ENCODE data around the gene TOR2A. TPM values are rescaled to one million over a fixed set of nuclear protein-coding genes. Genes with fewer than 3 reads are reported as not detected.

The TOR2A gene
- total and polyA plus RNA-seq, 2 experiments from 2014 or later, result 16.8 to 28.8 TPM

- Histone ChIP-seq H3K36me3 (replicated peaks; ENCODE audit: insufficient read depth, low read depth) (no peaks in the 10 kb centered on the region), H3K79me2 (no peaks in the 10 kb centered on the region), H2AFZ (no peak overlapping the region), H3K9me2 (replicated peaks; ENCODE audit: insufficient read depth) (no peaks in the 10 kb centered on the region), H3K27ac (no peak overlapping the region), H3K9me3 (ENCODE audit: low read depth) (no peaks in the 10 kb centered on the region), H3K4me2 (no peak overlapping the region), H4K20me1 (ENCODE audit: insufficient read depth, poor library complexity, severe bottlenecking) (no peaks in the 10 kb centered on the region), H3K27me3 (no peaks in the 10 kb centered on the region), H3K4me3 (no peak overlapping the region), H3K4me1 (ENCODE audit: insufficient read depth) (peaks cover 2% of the 10 kb centered on the region)
- DNase-seq (ENCODE audit: low spot score), result no peak
- TF ChIP-seq EZH2 (IDR thresholded peaks at IDR 0.05; ENCODE audit: borderline replicate concordance) (no peak), EZH2phosphoT487 (IDR thresholded peaks at IDR 0.05; ENCODE audit: low read depth, severe bottlenecking, unreplicated experiment) (no peak)
- TF ChIP-seq, protein P1, sequence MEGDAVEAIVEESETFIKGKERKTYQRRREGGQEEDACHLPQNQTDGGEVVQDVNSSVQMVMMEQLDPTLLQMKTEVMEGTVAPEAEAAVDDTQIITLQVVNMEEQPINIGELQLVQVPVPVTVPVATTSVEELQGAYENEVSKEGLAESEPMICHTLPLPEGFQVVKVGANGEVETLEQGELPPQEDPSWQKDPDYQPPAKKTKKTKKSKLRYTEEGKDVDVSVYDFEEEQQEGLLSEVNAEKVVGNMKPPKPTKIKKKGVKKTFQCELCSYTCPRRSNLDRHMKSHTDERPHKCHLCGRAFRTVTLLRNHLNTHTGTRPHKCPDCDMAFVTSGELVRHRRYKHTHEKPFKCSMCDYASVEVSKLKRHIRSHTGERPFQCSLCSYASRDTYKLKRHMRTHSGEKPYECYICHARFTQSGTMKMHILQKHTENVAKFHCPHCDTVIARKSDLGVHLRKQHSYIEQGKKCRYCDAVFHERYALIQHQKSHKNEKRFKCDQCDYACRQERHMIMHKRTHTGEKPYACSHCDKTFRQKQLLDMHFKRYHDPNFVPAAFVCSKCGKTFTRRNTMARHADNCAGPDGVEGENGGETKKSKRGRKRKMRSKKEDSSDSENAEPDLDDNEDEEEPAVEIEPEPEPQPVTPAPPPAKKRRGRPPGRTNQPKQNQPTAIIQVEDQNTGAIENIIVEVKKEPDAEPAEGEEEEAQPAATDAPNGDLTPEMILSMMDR (IDR thresholded peaks at IDR 0.05; ENCODE audit: poor library complexity), result no peak
- WGBS (ENCODE audit: low lambda C conversion rate, missing lambda C conversion rate), result 81% methylated on average over 3 of the region's 3 CpGs
Measured at GRCh38 chr9:127773272-127773671, 38.2 kb upstream of the TOR2A start.

DNA sequence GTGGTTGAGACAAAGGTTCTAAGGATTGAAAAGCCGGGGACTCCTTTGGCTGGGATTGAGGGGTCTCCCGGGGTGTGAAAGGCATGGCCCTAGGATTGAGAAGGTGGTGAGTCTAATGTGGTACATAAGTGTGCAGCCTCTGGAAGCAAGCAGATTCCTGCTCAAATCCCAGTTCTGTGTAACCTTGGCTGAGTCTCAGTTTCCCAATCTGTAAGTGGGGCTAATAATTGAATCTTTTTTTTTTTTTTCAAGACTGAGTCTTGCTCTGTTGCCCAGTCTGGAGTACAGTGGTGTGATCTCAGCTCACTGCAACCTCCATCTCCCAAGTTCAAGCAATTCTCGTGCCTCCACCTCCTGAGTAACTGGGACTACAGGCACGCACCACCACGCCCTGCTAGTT lies 37.5 kb upstream of the TOR2A start:
- TF ChIP-seq EZH2phosphoT487 (IDR thresholded peaks at IDR 0.05; ENCODE audit: low read depth, severe bottlenecking, unreplicated experiment) (no peak), EZH2 (IDR thresholded peaks at IDR 0.05; ENCODE audit: borderline replicate concordance) (no peak)
- TF ChIP-seq, protein P1 (IDR thresholded peaks at IDR 0.05; ENCODE audit: poor library complexity), result no peak
- H3K4me2 ChIP-seq, result no peak overlapping the region
- no peaks in the 10 kb centered on the region for H3K27me3 ChIP-seq
- no peaks in the 10 kb centered on the region for H4K20me1 ChIP-seq (ENCODE audit: insufficient read depth, poor library complexity, severe bottlenecking)
- no peaks in the 10 kb centered on the region for H3K79me2 ChIP-seq
- no peak overlapping the region for H3K27ac ChIP-seq
- H3K4me3 ChIP-seq, result no peak overlapping the region
- no peaks in the 10 kb centered on the region for H3K9me3 ChIP-seq (ENCODE audit: low read depth)
- no peak for DNase-seq (ENCODE audit: low spot score)
- peaks cover 6% of the 10 kb centered on the region for H3K4me1 ChIP-seq (ENCODE audit: insufficient read depth)
- 87% methylated on average over 5 of the region's 5 CpGs for WGBS (ENCODE audit: low lambda C conversion rate, missing lambda C conversion rate)
- H3K9me2 ChIP-seq (replicated peaks; ENCODE audit: insufficient read depth), result no peaks in the 10 kb centered on the region
- no peak overlapping the region for H2AFZ ChIP-seq
- no peaks in the 10 kb centered on the region for H3K36me3 ChIP-seq (replicated peaks; ENCODE audit: insufficient read depth, low read depth)

DNA sequence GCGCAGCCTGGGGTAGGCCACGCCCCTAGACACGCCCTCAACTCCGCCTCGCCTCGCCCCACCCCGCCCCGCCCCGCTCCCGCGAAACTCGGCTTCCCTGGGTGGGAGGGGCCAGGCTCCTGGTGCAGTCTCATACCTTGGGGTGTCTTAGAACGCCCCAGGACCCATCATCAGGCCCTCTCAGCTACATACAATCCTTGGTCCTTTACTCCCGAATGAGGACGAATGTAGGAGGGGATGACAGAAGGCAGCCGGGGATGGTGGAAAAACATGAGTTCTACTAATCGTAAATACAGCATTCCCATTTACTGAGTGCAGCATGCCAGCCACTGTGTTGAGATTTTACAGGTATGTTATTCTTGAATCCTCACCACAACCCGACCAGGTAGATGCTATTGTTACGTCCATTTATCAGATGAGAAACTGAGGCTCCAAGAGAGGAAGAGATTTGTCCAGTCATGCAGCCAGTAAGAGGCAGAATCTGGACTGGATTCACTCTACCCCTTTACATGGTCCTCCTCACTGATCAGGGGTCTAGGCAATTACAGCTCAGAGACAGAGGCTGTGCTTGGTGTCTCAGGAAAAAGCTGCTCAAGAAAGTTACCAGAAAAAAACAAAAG lies 36.6 kb upstream of the TOR2A start:
- 4% methylated on average over 16 of the region's 19 CpGs for WGBS (ENCODE audit: low lambda C conversion rate, missing lambda C conversion rate)

More for the DNA sequence above, 36.6 kb upstream of the TOR2A start:
- no peaks in the 10 kb centered on the region for H4K20me1 ChIP-seq (ENCODE audit: insufficient read depth, poor library complexity, severe bottlenecking)
- no peak for TF ChIP-seq EZH2 (IDR thresholded peaks at IDR 0.05; ENCODE audit: borderline replicate concordance)
- no peak for TF ChIP-seq EZH2phosphoT487 (IDR thresholded peaks at IDR 0.05; ENCODE audit: low read depth, severe bottlenecking, unreplicated experiment)
- TF ChIP-seq, protein P1 (IDR thresholded peaks at IDR 0.05; ENCODE audit: poor library complexity), result no peak
- no peak overlapping the region for H3K4me3 ChIP-seq
- H3K36me3 ChIP-seq (replicated peaks; ENCODE audit: insufficient read depth, low read depth), result no peaks in the 10 kb centered on the region
- H2AFZ ChIP-seq, result no peak overlapping the region
- no peaks in the 10 kb centered on the region for H3K9me3 ChIP-seq (ENCODE audit: low read depth)
- H3K79me2 ChIP-seq, result no peaks in the 10 kb centered on the region
- H3K27ac ChIP-seq, result no peak overlapping the region
- no peaks in the 10 kb centered on the region for H3K9me2 ChIP-seq (replicated peaks; ENCODE audit: insufficient read depth)
- no peaks in the 10 kb centered on the region for H3K27me3 ChIP-seq
- peaks cover 12% of the 10 kb centered on the region for H3K4me1 ChIP-seq (ENCODE audit: insufficient read depth)
- H3K4me2 ChIP-seq, result peak overlapping the region; percentile 84
- DNase-seq (ENCODE audit: low spot score), result no peak

All from hepatocyte (in vitro differentiated cells).